ENCODE results near the gene RACK1.

The RACK1 gene

DNA sequence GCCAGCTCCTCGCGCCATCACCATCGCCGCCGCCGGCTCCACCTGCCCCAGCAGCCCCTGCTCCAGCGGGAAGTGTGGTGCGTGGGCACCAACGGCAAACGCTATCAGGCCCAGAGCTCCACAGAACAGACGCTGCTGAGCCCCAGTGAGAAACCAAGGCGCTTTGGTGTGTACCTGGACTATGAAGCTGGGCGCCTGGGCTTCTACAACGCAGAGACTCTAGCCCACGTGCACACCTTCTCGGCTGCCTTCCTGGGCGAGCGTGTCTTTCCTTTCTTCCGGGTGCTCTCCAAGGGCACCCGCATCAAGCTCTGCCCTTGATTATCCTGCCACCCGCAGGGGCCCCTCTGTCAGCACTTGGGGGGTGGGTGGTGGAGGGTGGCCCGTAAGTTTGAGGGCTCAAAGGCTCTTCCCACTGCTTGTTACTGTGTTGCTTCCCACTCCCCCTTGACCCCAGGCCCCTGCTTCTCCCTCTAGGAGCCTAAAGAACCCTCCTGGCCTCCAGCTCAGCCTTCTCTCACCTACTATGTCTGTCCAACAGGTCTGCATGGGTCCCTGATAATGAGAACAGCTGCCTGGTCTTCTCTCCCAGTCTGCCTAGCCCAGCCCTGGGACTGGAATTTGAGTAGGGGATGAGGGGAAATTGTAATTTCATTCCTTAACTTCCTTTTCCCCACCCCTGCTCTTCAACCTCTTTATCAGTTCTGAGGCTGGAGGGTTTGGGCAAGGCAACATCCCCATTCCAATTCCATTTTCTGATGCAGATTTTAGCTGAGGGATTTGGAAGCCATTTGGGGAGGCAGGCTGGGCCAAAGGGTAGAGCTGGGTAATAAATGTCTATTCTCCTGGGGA lies 9.0 kb downstream of the RACK1 start:
- no peak for DNase-seq

DNA sequence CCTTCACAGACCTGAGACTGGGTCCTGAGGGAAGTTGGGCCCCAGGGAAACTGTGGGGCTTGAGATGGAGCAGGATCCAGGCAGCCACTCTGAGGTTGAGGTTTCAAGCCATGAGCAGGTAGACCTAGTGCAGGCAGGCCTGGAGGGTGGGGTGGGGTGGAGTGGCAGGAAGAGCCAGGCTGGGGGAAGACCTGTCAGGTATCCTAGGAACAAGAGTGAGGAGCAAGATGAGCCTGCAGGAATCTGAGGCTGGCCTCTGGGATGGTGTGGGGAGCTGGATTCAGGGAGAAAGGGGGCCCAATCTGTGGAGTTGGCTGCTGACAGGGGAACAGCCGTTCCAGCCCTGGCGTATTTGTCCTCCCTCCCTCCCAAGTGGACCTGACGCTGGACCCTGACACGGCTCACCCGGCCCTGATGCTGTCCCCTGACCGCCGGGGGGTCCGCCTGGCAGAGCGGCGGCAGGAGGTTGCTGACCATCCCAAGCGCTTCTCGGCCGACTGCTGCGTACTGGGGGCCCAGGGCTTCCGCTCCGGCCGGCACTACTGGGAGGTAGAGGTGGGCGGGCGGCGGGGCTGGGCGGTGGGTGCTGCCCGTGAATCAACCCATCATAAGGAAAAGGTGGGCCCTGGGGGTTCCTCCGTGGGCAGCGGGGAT lies 9.8 kb downstream of the RACK1 start:
- no peak for DNase-seq

GRCh38 chr5:181233088-181233800 lies 10.5 kb downstream of the RACK1 start:
- DNase-seq: no peak

- DNase-seq: no peak
Measured at GRCh38 chr5:181232593-181232992, 11.1 kb downstream of the RACK1 start.

DNA sequence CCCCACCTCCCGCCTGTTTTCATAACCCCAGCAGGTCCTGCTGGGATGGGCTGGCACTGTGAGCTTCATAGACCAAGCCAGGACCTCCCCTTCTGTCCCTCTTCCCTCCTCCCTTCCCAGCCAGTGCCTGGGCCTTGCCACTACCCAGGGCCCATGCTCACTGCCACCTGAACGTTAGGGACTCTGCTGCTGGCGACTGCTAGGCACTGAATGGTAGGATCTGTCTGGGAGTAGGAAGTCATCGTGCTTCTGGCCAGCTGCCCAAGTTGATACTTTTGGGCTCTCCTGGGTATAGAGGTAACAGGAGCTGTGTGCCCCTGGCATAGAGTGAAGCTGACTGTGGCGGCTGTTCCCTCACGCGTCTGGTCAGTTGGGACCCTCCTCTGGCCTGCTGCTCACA lies 12.3 kb downstream of the RACK1 start:
- no peak for DNase-seq

- DNase-seq: no peak
Measured at GRCh38 chr5:181230551-181230950, 13.2 kb downstream of the RACK1 start.

DNA sequence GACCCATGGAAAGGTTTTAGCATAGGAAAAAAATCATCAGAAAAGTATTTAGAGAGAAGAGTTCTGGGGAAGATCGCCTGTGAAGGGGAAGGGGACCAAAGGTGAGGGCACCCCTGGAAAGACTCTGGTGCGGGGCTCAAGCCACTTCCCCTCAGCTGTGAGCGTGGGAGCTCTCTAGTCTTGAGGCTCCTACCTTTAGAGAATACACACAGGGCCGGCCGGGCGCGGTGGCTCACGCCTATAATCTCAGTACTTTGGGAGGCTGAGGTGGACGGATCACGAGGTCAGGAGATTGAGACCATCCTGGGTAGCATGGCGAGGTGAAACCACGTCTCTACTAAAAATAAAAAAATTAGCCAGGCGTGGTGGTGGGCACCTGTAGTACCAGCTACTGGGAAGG lies 13.7 kb downstream of the RACK1 start:
- DNase-seq: no peak

- DNase-seq: no peak
Measured at GRCh38 chr5:181224390-181225229, 19.1 kb downstream of the RACK1 start.

DNA sequence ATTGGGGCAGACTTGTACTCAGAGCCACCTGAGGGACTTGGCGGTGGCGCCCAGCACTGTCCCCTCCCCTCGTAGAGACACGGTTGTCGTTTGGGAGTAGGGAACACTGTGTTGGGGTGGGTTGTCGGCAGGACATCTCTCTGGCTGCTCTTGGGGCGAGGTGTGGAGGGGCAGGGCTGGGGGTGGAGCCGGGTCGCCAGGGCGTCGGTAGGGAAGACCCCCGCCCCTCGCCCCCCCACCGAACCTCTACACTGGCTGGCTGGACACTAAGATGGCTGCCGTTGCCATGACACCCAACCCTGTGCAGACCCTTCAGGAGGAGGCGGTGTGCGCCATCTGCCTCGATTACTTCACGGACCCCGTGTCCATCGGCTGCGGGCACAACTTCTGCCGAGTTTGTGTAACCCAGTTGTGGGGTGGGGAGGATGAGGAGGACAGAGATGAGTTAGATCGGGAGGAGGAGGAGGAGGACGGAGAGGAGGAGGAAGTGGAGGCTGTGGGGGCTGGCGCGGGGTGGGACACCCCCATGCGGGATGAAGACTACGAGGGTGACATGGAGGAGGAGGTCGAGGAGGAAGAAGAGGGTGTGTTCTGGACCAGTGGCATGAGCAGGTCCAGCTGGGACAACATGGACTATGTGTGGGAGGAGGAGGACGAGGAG lies 19.8 kb downstream of the RACK1 start:
- DNase-seq: no peak

DNA sequence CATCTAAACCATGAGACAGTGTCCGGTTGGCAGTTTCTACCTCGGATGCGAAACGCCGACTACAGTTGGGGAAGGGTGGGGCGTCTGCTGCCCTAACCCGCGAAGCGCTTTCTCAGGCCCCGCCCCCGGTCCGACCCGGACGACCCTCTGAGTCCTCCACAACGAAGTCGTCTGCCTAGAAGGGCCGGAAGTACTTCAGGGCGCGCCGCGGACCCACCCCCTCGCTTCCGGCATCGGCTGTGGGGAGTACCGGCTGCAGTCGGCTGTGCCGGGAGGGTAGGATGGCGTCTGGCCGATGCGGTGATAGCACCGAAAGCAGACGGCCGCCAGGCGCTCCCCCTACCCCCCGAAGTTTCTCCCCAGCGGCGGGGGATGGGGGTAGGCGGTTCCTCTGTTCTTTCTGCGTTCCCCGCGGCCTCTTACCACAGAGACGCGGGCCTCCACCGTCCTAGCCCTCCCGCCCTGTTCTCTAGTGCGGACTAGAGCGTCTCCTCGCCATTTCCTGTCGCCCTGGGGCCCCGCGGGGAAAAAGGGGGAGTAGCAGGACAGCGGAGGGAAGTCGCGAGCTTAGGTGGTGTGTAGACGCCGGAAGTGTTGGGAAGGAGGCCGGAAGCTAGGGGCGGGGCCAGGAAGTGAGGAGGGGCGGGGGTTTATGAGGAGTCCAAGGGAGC lies 20.5 kb downstream of the RACK1 start, which contains the start of gene TRIM41:
Gene TRIM41 (plus strand): TSS at position 224 of the 671 bp plus-strand sequence. CDS start 719 bp downstream, outside the sequence.
- no peak for DNase-seq

DNA sequence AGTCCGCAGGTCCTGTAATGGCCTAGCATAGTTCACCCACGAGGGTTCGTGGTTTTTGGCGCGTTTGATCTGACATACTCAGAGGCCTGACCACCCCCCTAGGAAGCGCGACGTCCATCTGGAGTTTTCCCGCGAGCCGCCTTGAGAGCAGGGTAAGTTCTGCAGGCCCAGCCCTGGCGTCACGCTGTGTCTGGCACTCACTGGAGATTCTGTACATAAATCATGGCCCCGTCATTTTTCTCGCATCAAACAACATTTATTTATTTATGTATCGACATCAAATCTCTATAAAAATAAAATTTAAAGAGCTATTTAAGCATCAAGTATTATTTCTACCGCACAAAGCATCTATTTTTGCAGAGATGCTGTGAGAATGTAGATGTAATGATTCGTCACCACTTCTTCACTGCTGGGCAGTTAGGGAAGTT lies 21.1 kb downstream of the RACK1 start:
- no peak for DNase-seq

- no peak for DNase-seq
Measured at GRCh38 chr5:181221792-181222629, 21.7 kb downstream of the RACK1 start.

DNA sequence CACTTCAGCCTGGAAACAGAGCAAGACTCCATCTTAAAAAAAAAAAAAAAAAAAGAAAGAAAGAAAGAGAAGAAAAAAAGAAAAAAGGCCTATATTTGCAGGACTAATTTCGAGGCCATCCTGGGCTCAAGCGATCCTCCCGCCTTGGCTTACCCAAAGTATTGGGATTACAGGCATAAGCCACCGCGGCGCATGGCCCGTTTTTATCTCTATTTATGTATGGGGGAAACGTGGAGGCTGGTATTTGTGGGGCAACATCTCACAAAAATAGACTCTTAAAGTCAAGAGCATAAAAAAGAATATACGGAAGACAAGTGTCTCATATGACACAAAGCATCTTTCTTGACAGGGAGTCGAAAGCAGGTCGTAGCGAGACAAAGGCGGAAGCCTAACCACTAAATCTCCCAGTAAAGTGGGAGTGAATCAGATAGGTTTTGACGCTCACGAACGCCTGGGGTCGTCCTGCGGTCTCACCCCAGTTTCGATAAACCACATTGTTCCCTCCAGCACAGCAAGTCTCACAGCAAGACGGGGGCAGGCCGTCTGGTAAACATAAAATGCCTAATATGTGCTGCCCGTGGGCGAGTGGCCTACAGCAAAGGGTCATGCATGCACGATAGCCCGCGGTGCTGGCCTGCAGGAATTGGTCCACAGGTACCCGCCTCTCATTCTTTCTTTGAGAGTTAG lies 22.5 kb downstream of the RACK1 start:
- DNase-seq: no peak

- no peak for DNase-seq
Measured at GRCh38 chr5:181220178-181220515, 23.6 kb downstream of the RACK1 start.

DNA sequence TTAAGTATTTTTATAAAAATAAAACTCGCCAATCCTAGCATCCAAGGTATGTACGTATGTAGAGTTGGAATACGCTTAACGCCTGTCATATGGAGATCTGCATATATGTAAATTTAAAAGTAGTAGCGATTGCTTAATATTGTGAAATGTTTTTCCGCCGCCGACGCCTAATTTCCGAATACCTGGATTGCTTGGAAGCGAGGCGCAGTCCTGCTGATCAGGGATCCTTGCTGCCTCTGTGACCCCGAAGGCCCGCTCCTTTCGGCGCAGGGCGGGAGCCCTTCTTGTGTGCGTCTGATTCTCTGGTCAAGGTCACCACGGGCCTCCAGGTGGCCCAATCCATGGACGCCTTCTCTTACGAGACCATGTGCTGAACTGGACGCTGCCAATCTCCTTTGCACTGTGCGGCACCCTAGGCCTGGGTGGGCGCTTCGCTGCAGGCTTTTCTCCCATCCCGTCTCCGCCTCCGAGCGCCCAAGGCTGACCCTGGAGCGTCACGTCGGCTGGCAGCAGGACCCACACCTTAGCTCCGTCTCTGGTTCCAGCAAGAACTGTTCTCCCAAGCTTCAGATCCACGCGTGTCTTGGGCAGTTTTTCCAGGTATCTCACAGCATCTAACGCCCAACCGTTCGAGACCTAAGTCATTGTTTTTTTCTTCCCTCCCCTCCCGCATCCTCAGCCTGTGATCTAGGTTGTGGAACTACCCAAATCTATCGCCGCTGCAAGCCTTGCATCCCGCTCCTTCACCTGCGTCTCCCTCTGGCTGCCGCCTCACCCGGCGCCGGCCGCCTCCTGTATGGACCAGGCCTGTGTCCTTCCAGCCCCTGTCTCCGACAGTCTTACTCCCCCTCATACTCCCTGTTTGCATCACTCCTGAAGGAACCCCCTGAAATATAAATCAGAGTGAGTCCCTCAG lies 24.2 kb downstream of the RACK1 start:
- DNase-seq: no peak

DNA sequence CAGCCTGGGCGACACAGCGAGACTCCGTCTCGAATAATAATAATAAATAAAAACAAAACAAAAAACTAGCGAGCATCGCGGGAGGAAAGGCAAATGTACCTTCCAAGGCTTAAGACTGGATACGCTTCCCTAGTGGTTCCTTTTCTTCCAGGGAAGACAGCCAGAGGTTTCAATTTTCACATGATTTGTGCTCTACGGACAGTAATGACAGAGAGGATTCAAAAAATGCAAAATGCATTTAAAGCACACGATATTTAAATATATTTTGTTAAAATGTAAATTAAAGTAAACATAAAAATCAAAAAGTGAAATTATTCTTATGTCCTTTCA lies 24.9 kb downstream of the RACK1 start:
- no peak for DNase-seq

GRCh38 chr5:181217803-181218062 lies 26.0 kb downstream of the RACK1 start:
- no peak for DNase-seq
